ENCODE data around the gene PCDHGA8.

DNA sequence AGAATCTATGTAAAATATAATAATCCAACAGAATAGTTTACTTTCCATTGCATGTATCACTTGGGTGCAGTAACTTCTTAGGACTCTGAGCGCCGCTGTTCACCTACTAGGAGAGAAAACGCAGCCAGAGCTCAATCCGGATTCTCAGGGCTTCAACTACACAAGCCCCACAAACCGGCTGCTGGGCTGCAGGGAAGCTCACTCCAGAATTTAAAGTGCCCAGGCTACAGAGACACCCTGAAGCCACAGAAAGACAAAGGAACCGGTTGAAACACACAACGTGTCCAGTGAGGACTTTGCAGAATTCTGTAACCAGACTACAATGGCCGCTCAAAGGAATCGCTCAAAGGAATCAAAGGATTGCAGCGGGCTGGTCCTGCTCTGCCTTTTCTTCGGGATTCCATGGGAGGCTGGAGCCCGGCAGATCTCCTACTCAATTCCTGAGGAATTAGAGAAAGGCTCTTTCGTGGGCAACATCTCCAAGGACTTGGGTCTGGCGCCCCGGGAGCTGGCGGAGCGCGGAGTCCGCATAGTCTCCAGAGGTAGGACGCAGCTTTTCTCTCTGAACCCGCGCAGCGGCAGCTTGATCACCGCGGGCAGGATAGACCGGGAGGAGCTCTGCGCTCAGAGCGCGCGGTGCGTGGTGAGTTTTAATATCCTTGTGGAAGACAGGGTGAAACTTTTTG lies 20.6 kb downstream of the PCDHGA8 start, which contains the start of gene PCDHGA10:
- TF ChIP-seq, protein P1, sequence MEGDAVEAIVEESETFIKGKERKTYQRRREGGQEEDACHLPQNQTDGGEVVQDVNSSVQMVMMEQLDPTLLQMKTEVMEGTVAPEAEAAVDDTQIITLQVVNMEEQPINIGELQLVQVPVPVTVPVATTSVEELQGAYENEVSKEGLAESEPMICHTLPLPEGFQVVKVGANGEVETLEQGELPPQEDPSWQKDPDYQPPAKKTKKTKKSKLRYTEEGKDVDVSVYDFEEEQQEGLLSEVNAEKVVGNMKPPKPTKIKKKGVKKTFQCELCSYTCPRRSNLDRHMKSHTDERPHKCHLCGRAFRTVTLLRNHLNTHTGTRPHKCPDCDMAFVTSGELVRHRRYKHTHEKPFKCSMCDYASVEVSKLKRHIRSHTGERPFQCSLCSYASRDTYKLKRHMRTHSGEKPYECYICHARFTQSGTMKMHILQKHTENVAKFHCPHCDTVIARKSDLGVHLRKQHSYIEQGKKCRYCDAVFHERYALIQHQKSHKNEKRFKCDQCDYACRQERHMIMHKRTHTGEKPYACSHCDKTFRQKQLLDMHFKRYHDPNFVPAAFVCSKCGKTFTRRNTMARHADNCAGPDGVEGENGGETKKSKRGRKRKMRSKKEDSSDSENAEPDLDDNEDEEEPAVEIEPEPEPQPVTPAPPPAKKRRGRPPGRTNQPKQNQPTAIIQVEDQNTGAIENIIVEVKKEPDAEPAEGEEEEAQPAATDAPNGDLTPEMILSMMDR (conservative IDR thresholded peaks at IDR 0.05; ENCODE audit: low read depth, low read length): peak; percentile 25; the same call in 1 of the 2 replicates
- no peak for TF ChIP-seq EZH2 (IDR thresholded peaks at IDR 0.05; ENCODE audit: borderline replicate concordance, low read depth, low read length, poor library complexity, severe bottlenecking)
